HG03521 (cell line): ENCODE results near the gene RIC1.
"Not testable (repeated sequence)": the region's sequence is repeated elsewhere in the genome, so short reads cannot be mapped to it uniquely, and the experiment has no call there.

Experiments used
- ATAC-seq: cut with Tn5 transposase; IDR thresholded peaks from one replicate; pipeline ENCODE4 v1.9.1; 2021; ENCODE audit warnings: mild to moderate bottlenecking, moderate library complexity; ENCODE audit not compliant: unreplicated experiment

RIC1 gene

DNA sequence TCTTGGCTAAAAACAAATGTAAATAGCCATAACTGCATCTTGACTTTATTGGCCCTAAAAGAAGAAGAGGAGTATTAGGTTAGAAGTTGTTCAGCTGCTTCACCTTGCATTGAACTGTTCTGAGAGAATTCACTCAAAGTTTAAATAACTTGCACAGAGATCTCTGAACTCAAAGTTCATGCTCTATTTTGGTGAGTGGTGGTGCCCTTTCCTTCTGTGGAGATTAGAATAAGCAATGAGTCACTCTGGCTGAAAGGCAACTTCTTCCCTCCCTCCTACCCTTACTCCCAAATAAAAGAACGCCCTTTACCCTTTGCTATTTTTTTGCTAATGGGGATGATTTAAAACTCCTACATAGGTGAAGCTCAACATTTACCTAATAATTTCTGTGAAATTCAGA lies 155.1 kb downstream of the RIC1 start:
- ATAC-seq: no peak

DNA sequence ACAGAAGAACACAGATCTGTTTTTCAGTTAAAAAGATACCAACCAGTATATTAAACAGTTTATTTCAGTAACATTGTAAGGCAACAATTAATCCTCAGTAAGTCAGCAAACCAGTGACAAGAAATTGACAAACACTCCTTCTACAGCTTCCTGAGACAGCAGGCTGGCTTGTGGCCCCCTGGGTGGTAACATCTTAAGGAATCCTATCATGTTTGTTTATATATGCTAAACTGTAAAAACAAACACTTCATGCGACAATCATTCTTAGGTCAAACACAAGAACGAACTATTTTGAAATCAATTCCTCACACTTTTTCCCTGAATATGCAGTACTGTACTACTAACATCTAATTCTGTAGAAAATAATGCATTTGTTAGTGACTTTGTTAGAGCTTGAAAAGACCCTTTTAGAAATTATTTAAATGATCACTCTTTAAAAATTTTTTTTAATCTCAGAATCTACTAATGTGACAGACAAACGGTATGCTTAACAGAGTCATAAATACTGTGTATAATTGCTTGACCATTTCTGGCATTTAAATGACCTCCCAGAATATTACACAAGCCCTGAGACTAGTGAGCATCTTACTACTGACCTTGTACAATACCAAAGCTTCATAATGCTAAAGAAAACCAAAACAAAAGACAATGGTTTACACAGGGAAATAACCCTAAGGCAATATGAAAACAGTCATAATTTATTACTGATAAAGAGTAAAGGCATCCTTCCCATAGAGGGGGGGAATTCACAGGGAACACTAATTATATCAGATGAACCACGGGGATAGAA lies 155.8 kb downstream of the RIC1 start:
- no peak for ATAC-seq

DNA sequence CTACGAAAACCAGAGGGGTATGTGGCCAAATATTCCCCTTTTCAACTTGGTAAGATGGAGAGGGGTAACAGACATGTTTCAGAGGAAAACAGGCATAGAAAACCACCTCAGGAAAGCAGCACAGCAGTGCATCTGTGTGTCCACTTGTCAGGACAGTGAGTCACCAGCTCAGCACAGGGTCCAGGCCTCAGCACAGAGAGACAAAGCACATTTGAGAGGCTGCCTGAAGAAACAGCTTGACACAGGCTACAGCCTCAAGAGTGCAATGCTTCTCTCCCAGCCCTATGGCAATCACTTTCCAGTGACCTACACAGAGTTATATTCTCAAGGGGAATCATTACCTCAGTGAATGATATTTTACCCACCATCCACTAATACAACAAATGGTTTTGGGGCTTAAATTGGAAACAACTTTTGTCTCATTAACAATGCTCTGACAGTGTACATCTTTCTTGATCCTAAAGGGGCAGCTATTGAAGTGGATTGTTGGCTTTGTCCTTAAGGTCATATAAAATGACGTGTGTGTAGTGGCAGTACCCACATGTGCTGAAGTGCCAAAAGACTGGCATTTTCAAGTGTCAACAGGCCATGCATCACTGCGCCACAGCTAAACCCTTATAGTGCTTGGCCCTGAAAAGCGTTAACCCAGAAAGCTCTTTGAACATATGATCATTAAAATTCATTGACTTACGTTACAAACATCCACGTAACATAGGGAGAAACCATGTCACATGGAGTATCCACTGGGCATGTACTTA lies 157.6 kb downstream of the RIC1 start:
- ATAC-seq: no peak

GRCh38 chr9:5787220-5787619 lies 158.3 kb downstream of the RIC1 start:
- no peak for ATAC-seq

- no peak for ATAC-seq
Measured at GRCh38 chr9:5787759-5788302, 158.9 kb downstream of the RIC1 start.

- ATAC-seq: no peak
Measured at GRCh38 chr9:5789489-5789888, 160.6 kb downstream of the RIC1 start.

- ATAC-seq: no peak
Measured at GRCh38 chr9:5790923-5791322, 162.0 kb downstream of the RIC1 start.

GRCh38 chr9:5791870-5792269 lies 163.0 kb downstream of the RIC1 start:
- ATAC-seq: no peak

DNA sequence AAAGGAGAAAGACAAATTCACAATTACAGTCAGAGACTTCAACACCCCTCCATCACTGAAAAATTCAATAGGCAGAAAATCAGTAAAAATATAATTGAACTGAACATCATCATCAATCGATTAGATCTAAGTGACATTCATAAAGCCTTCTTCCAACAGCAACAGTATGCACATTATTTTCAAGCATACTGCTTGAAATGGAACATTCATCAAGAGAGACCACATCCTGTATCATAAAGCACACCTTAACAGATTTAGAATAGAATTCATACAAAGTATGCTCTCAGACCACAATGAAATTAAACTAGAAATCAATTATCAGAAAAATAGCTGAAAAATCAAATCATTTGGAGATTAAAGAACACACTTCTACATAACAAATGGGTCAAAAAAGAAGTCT lies 164.9 kb downstream of the RIC1 start:
- no peak for ATAC-seq

GRCh38 chr9:5796298-5796697 lies 167.4 kb downstream of the RIC1 start:
- ATAC-seq: no peak

DNA sequence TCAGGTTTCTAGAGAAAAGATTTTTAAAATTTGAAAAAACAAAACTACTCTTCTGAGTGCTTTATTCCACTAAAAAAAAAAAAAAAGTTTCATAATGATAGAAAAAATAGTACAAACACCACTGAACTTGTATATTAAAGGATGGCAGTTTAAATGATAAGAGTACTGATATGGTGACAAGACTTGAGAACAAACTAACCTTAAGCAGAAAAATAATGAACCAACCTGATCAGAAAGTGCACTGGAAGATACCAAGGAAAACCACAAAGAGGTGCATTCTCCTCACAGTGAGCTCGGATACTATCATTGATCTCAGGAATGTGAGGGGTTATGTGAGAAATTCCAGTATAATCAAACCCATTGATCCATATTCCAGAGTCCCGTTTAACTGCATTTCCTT lies 169.7 kb downstream of the RIC1 start:
- no peak for ATAC-seq

GRCh38 chr9:5799314-5799713 lies 170.4 kb downstream of the RIC1 start:
- ATAC-seq: no peak

DNA sequence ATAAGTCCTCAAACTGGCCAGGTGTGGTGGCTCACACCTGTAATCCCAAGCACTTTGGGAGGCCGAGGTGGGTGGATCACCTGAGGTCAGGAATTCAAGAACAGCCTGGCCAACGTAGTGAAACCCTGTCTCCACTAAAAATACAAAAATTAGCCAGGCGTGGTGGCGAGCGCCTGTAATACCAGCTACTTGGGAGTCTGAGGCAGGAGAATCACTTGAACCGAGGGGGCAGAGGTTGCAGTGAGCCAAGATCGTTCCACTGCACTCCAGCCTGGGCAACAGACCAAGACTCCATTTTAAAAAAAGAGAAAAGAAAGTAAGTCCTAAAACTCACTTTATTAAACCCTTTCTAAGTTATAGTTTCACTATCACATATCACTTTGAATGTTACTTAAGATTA lies 171.5 kb downstream of the RIC1 start:
- not testable (repeated sequence) for ATAC-seq

DNA sequence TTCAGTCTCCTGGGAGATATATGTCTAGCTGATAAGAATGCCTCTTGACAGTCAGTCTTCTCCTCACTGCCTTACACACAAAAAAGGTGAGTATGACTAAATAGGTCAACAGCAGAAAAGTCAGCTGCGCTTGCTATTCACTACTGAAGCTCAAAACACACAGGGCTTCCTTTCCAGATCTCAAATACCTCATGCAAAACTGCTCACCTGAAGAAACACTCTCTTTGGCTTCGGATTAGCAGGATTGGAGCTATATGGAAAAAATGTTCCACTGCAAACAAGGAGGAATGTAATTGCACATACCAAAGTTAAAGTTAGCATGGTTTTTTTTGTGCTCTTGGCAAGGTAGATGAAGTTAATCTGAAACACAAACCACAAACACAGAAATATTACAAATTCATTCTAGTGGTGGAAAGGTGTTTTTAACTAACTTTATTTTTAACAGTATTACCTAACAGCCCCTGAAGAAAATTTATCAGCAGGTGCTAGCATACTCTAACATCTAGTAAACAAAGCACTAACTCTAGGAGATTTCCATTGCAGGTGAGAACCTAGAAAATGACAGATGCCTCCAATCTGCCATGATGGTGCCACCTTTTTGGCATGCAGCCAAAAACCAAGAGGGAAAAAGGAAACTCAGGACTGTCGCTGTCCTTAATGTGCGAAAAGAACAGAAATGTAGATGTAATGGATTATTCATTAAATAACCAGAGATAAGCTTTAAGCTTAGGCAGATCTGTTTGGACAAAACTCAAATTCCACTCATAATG lies 172.2 kb downstream of the RIC1 start:
- no peak for ATAC-seq

- no peak for ATAC-seq
Measured at GRCh38 chr9:5801739-5802113, 172.8 kb downstream of the RIC1 start.

DNA sequence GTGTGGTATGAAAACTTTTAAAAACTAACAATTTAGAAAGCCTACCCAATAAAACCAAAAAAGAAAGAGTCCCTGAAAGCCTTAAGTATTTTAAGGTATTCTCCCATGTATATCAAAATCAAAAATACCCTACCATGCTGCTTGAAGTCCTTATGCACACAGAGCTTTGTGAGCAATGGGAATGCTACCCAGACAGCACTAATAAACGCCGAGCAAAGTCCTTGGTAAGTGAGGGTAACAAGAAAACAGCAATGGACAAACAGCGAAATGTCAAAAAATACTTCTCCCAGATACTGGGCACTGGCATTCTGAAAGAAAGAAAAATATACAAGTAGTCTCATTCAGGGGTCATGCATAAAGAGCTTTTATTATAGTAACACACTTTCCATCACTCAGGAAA lies 176.6 kb downstream of the RIC1 start:
- ATAC-seq: no peak

DNA sequence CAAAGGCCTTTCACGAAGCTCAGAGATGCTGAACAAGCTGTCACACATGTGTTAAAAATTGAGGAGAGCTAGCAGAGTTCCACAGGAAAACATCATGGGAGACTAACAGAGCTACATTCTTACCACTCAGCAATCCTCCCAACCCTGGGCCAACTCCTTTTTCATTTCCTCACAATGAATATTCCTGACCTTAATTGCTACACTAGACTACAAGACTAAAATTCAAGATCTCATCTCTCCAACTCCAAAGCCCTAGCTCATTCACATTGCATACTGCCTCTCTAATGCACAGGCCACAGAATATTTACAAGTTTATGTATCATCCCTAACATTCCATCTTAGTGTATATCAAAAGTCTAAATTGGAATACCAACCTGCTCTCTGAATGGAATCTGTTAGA lies 182.8 kb downstream of the RIC1 start:
- no peak for ATAC-seq

DNA sequence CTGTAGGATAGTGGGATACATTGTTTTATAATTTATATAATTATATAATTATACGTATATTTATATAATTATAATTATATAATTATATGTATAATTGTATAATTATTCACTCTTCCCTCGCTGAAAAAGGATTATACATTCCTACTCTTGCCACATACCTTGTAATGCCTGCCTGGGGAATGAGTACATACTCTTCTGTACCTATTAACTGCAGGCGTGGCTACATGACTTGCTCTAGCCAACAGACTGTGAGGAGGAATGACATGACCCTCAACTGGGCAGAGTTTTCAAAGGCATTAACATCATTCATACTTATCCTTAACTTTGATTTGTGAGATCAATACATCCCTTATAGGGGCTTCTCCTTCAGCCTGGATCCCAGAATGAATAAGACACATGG lies 184.9 kb downstream of the RIC1 start:
- no peak for ATAC-seq

GRCh38 chr9:5815461-5815860 lies 186.6 kb downstream of the RIC1 start:
- no peak for ATAC-seq

- no peak for ATAC-seq
Measured at GRCh38 chr9:5817862-5818261, 189.0 kb downstream of the RIC1 start.

- ATAC-seq: no peak
Measured at GRCh38 chr9:5818424-5819142, 189.7 kb downstream of the RIC1 start.
